Activated CD8-positive, alpha-beta T cell treated with anti-CD3 and anti-CD28 coated beads for 36 hours (primary cell): ENCODE data around the gene POU5F1. TPM values are rescaled to one million over a fixed set of nuclear protein-coding genes. Genes with fewer than 3 reads are reported as not detected.
A peak's percentile ranks its signal among the peaks of the same experiment; 100 is the strongest.

ENCODE experiments used
- ATAC-seq: fragments of 200-7000 bp; cut with Tn5 transposase; one replicate; pipeline ENCODE4 v1.10.0; 2021; ENCODE audit warnings: mild to moderate bottlenecking, moderate library complexity
- CTCF ChIA-PET: fragments of 350-600 bp; sonication (Branson Sonifier 250); formaldehyde crosslinking; loops from one replicate; lab custom pipeline; 2021; ENCODE audit warnings: antibody characterized with exemption; lab: Charles Lee
- POLR2A ChIA-PET: fragments of 350-600 bp; sonication (Branson Sonifier 250); formaldehyde crosslinking; loops from one replicate; lab custom pipeline; 2021; ENCODE audit warnings: antibody characterized with exemption; lab: Charles Lee
- DNase-seq: peaks from one replicate; pipeline ENCODE4 v3.0.0-alpha.2; 2020
- H3K27ac Mint-ChIP-seq: one replicate; pipeline ENCODE4 v1.8.0; 2021; ENCODE audit warnings: mild to moderate bottlenecking, mixed read lengths
- H3K27me3 Mint-ChIP-seq: one replicate; pipeline ENCODE4 v1.8.0; 2021; ENCODE audit warnings: mixed read lengths
- H3K36me3 Mint-ChIP-seq: one replicate; pipeline ENCODE4 v1.8.0; 2021; ENCODE audit warnings: low read depth, mixed read lengths
- H3K4me1 Mint-ChIP-seq: one replicate; pipeline ENCODE4 v1.8.0; 2021; ENCODE audit warnings: low read depth, mixed read lengths
- H3K4me3 Mint-ChIP-seq: one replicate; pipeline ENCODE4 v1.8.0; 2021; ENCODE audit warnings: mild to moderate bottlenecking, moderate library complexity, mixed read lengths
- H3K9me3 Mint-ChIP-seq: one replicate; pipeline ENCODE4 v1.8.0; 2021; ENCODE audit warnings: mixed read lengths
- CTCF ChIP-seq: fragments of 200-600 bp; IDR thresholded peaks from one replicate; pipeline ENCODE4 v1.8.0; 2022; ENCODE audit warnings: antibody characterized with exemption, mild to moderate bottlenecking
- intact Hi-C: fragments of 100-400 bp; cut with micrococcal nuclease; formaldehyde crosslinking; loops from one replicate; pipeline ENCODE4 v1.10.0; 2022
- total RNA-seq, 2 experiments: library from RNA; stranded (reverse); gene quantifications; one replicate each; pipeline ENCODE4 v1.2.3, GENCODE V29; 2021

Gene POU5F1
- total RNA-seq, 2 experiments from 2014 or later = not detected

DNA sequence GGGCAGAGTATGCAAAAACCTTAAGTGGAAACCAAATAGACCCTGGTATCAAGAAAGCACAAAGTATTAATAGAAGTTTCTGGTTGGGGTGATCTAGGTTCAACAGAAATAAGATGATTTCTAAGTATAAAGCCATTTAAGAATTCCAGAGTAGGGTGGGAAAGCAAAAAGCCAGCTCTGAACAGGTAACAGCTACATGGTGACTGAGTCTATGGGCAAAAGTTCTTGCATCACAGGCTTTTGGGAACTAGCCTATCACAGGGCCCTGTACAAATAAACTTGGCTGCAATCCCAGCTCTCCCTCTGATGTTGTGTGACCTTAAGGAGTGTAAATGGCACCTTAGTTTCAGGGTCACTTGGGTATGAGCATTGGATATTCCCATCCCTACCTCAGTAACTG lies 6.6 kb downstream of the POU5F1 start:
- intact Hi-C loops = no loop called here
- no peak for ATAC-seq
- TF ChIP-seq CTCF = no peak
- H3K4me1 Mint-ChIP-seq = peaks cover 33% of the 10 kb centered on the region
- H3K4me3 Mint-ChIP-seq = no peak overlapping the region
- H3K27me3 Mint-ChIP-seq = no peaks in the 10 kb centered on the region
- DNase-seq = no peak
- H3K36me3 Mint-ChIP-seq = peaks cover 42% of the 10 kb centered on the region
- ChIA-PET POLR2A (no interaction called here), CTCF (no interaction called here)
- H3K27ac Mint-ChIP-seq = no peak overlapping the region
- no peaks in the 10 kb centered on the region for H3K9me3 Mint-ChIP-seq

- Mint-ChIP-seq H3K9me3 (no peaks in the 10 kb centered on the region), H3K27ac (no peak overlapping the region), H3K27me3 (no peaks in the 10 kb centered on the region), H3K4me3 (no peak overlapping the region), H3K36me3 (peaks cover 50% of the 10 kb centered on the region), H3K4me1 (peaks cover 33% of the 10 kb centered on the region)
- DNase-seq (no peak), ATAC-seq (no peak)
- intact Hi-C loops = no loop called here
- ChIA-PET POLR2A (interaction anchor here (0.8 kb wide), 1 partner anchor 9 kb away, joined by 3 read pairs; no protein-coding TSS in a partner anchor), CTCF (no interaction called here)
- TF ChIP-seq CTCF = no peak
Observed at GRCh38 chr6:31162463-31163165, 7.9 kb downstream of the POU5F1 start.

DNA sequence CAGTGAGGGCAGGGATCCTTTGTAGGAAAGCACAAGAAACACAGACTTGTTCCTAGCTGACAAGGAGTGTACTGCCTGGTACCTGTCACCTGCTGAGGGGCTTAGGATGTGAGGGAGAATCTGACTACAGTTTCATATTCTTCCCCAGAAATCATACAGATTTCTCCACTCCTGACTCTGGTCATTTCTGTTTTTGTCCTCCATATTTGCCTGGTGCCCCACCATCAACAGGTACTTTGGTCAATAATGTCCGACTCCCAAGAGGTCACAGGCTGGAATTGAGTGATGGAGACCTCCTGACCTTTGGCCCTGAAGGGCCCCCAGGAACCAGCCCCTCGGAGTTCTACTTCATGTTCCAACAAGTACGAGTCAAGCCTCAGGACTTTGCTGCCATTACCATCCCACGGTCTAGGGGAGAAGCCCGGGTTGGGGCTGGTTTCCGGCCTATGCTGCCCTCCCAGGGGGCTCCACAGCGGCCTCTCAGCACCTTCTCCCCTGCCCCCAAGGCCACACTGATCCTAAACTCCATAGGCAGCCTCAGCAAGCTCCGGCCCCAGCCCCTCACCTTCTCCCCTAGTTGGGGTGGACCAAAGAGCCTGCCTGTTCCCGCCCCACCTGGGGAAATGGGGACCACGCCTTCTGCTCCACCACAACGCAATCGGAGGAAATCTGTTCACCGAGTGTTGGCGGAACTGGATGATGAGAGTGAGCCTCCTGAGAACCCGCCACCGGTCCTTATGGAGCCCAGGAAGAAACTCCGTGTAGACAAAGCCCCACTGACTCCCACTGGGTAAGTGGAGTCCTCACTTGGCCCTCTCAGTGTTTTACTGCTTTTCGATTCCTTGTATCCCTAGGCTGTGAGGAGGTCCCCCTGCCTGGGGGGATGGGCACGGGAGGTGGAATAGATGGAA lies 9.0 kb downstream of the POU5F1 start:
- POLR2A ChIA-PET = interaction anchor here (0.6 kb wide), 1 partner anchor 9 kb away, joined by 3 read pairs; no protein-coding TSS in a partner anchor
- DNase-seq = no peak
- CTCF ChIA-PET = no interaction called here
- Mint-ChIP-seq H3K4me1 (peaks cover 38% of the 10 kb centered on the region), H3K4me3 (no peak overlapping the region), H3K36me3 (peaks cover 52% of the 10 kb centered on the region), H3K27me3 (no peaks in the 10 kb centered on the region), H3K27ac (no peak overlapping the region), H3K9me3 (no peaks in the 10 kb centered on the region)
- ATAC-seq = no peak
- no peak for TF ChIP-seq CTCF
- intact Hi-C loops = no loop called here

- CTCF ChIA-PET = interaction anchor here (0.8 to 2.9 kb wide), 5 partner anchors 16 to 207 kb away, joined by 3 to 15 read pairs (median 3); no protein-coding TSS in a partner anchor
- peak; percentile 61 for DNase-seq
- peak; percentile 11 for ATAC-seq
- H3K4me1 Mint-ChIP-seq = peaks cover 33% of the 10 kb centered on the region
- H3K36me3 Mint-ChIP-seq = peaks cover 65% of the 10 kb centered on the region
- no peaks in the 10 kb centered on the region for H3K27me3 Mint-ChIP-seq
- no peak for TF ChIP-seq CTCF
- H3K9me3 Mint-ChIP-seq = no peaks in the 10 kb centered on the region
- intact Hi-C loops = no loop called here
- POLR2A ChIA-PET = interaction anchor here (0.7 to 2.1 kb wide), 11 partner anchors 13 to 251 kb away, joined by 3 to 9 read pairs (median 4); partner anchors contain the start of genes GTF2H4 and PSORS1C2
- peak overlapping the region; percentile 97 for H3K4me3 Mint-ChIP-seq
- peak overlapping the region; percentile 89 for H3K27ac Mint-ChIP-seq
Observed at GRCh38 chr6:31158863-31159855, 11.3 kb downstream of the POU5F1 start.
